T-helper 1 cell (primary cell): Measurements from ENCODE around the gene NELFB.

Source experiments
- DNase-seq, 5 donors: peaks; one replicate each; pipeline ENCODE4 v3.0.0-alpha.2; 2012 to 2020
- total RNA-seq, 4 donors: gene quantifications; one replicate each; lab custom pipeline; 2026; lab: John Stamatoyannopoulos, UW

Gene NELFB
- 38.0 to 44.0 (median 38.6) reads per million in 4 donors for total RNA-seq

- DNase-seq = peak; percentile 90 to 97 (median 93)
These were observed at the start of gene NELFB for GRCh38 chr9:137254624-137255447. NELFB (plus strand) TSS chr9:137255327.

DNA sequence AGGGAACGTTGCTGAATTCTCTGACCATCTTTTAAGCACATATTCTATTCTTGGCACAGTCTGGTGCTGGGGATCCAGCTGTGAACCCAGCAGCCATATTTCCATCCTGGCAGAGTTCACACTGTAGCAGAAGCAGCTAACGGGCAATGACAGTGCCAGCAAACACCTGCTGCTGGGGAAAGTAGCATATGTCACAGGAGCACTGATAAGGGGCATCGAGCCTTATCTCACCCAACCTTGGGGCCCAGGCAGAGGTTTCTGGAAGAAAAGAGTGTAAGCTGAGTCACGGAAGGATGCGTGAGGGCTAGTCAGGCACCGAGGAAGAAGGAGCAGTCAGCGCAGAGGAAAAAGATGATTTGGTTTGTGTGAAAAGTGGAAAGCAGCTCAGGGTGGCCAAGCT, 48.5 kb upstream of the NELFB start:
- DNase-seq = no peak

DNA sequence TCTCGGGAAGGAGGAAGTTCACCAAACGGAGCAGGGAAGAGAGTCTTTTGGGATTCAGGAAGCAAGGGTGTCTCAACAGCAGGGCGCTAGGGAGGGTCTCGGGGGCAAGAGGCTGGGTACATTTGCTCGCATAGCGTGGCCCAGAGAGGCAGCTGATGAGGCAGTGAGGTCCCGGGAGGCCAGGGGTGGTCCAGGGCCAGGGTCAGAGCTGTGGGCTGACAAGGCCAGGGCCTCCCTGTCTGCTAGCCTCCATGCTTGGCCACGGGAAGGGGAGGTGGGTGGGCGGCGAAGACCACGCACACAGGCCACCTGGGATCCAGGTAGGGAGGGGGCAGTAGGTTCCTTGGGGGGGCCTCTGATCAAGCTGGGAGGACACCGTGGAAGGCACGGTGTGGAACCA, 43.6 kb upstream of the NELFB start:
- no peak for DNase-seq

DNA sequence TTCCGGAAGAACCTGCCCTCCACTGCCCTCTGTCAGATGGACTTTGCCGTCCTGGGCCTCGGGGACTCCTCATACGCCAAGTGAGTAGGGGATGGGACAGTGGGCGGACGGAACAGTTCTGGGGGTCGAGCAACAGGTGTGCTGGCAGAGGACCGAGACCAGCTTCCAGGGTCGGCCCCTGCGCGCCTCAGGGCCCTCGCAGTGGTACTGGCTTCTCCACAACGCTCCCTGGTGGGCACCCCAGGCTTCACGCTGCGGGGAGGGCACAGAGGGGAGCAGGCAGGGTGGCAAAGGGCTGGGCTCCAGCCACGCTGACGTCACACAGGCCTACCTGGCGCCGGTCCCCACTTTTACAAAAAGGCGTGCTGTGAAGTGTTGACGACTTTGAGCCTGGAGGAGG, 42.6 kb upstream of the NELFB start:
- no peak for DNase-seq

DNA sequence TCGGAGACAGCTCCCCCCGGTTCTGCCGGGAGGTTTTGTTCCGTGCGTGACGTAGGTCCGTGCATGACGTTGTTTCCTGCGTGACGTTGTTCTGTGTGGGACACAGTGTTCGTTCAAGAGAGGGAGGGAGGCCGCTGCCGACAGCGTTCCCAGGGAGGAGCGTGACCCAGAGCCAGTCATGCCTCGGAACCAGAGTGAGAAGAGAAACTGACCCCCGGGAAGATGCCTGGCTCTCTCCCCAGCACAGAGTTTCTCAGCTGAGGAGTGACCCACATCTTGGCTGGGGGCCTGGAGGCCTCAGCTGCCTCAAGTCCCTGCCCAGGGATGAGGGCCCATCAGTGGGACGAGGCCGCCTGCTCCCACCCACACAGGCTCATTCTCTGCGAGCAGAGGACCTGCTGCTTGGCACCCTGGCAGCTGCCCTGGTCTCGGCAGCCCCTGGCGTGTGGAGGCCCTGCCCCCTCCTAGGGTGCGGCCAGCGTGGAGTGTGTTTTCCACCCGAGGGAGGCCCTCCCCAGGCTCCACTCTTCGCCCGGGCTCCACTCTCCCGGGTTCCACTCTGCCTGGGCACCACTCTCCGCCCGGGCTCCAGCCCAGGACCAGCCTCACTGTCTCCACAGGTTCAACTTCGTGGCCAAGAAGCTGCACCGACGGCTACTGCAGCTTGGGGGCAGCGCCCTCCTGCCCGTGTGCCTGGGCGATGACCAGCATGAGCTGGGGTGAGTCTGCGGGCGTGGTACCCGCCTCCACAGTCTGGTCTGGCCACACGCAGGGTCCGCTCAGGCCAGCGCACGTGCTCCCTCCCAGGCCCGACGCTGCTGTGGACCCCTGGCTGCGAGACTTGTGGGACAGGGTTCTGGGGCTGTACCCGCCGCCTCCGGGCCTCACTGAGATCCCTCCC, 41.7 kb upstream of the NELFB start:
- DNase-seq = no peak

GRCh38 chr9:137214620-137215019, 40.5 kb upstream of the NELFB start:
- no peak for DNase-seq

- DNase-seq = no peak
These were observed 39.7 kb upstream of the NELFB start for GRCh38 chr9:137215196-137215986.

GRCh38 chr9:137216188-137216965, 38.8 kb upstream of the NELFB start:
- DNase-seq = no peak

- no peak for DNase-seq
These were observed 37.6 kb upstream of the NELFB start for GRCh38 chr9:137217276-137218211.

DNA sequence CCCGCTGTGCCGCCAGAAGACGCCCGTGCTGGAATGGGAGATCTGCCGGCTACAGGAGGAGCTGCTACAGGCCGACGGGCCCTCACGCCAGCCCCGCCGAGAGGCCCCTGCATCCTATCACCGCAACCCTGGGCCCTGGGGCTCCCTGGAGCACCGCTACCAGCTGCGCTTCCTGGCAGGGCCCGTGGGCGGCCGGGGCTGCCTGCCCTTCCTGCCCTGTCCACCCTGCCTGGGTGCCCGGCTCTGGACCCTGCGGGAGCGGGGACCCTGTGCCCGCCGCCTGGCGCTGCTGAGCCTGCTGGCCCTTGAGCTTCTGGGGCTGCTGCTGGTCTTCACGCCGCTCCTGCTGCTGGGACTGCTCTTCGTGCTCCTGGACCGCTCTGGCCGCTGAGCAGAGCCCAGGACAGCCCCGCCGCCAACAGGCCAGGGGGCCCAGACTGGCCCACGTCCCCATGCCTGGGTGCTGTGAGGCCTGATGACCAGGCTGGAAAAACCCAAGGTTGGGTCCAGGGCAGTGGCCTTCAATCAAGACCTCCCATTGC, 36.8 kb upstream of the NELFB start:
- DNase-seq = no peak

DNA sequence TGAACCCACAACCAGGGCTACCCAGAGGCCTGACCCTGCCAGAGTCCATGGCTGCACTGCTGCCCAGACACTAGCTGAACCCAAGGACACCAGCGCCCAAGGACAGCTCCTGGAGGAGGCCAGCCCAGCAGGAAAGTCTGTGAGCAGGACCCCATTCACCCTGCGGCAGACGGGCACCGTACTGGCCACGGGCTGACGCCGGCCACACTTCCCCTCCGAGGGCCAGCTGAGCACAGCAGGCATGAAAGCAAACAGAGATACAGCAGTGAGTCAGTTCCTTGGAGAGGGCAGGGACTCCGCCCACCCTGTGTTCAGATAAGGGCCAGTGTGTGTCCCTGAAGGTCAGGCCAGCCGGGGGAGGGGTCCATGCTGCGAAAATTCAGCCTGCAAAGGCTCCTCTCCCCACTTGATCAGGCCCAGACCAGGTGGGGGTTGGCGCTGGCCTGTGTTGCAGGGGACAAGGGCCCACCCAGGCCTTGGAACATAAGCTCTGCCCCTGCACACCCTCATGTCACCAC, 36.3 kb upstream of the NELFB start:
- DNase-seq = no peak

DNA sequence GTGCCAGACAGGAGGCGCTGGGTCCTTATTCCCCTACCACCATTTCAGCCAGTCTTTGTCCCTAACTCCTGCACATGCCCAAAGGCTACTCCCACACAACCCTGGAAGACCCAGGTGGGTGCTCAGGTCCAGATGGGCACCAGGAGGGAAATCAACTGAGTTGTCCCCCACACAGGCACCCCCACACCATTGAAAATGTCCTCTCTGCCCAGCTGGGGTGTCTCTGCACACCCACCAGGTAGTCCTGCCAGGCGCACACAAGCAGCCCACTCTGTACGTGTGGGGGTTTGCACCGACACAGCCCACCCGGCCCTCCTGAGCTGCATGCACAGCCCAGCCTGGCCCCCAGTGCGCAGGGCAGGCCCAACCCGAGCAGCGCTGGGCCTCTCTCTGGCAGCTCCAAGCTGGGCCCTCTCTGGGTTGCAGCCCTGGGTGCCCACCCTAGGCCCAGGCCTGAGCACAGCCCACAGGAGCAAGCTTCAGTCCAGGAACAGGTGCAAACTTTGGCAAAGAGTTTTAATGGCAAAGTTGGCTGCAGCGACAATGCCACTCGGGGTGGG, 35.3 kb upstream of the NELFB start:
- no peak for DNase-seq

DNA sequence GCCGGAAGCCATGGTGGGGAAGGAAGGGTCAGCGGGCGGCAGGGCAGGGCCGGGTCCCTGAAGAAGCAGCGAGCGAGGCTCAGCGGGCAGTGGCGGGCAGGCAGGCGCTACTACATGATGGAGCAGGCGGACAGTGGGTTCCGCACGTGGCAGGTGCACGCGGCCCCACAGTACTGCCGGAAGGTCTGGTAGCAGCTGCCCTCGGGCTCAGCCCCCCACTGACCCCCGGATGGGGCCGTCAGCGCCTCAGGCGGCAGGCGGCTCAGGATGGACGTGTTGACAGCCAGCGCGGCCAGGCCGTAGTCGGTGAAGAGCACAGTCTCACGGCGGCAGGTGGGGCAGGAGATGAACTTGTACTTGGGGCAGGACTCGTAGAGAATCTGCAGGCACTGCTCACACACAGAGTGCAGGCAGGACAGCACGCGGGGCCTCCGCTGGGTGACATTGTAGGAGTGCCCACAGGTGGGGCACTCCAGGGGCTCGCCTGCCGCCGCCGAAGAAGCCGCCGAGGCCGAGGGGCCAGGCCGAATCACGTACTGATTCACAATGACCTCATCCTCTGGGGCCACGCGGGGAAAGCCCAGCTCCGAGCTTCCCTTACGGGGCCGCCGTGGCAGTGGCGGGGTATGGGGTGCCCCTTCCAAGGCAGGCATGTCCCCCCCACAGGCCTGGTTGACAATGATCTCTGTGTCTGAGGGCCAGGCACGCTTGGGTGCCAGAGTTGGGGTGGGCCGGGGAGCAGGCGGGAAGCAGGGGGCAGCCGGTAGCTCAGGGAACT, 34.6 kb upstream of the NELFB start:
- DNase-seq = no peak

DNA sequence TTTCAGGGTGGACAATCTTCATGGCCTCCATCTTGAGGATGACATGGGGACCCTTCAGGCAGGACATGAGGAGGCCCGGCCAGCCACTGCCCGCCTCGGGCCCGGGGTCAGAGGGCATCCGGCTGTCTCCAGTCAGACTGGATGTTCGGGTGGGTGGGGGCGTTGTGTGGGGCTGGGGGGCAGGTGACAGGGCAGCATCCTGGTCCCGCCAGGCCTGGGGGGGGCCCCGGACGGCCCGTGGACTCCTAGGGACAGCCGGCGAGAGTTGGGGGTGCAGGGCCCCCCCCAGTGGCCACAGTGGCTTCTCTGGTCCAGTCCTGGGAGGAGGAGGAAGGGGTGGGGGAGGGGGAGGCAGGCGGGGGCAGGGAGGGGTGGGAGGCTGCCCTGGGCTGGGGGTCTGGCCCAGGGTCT, 34.0 kb upstream of the NELFB start:
- no peak for DNase-seq

DNA sequence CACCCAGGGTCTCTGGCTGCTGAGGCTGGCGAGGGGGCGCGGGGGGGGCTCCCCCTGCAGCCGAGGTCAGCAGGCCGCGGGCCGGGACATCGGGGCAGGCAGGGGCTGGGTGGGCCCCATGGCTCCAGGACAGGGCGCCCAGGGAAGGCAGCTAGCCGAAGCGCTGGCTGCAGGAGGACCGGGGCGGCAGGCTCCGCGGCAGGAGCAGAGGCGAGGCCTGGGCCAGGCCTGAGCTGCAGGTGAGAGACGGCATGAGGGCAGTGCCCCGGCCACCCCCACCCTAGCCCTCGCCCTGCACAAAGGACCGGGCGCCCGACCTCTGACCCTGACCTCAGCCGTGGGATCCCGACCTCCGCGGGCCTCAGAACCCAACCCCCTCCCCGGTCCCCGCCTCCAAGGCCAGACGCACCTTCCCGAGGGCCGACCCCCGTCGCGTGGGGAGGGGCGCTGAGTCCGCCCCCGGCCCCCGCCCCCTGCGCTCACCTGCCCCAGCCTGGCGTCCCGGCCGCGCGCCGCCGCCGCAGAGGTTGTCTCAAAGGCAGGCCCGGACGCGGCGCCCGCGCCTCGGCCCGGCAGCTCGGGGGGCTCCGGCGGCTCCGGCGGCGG, 33.5 kb upstream of the NELFB start:
- DNase-seq = no peak

- no peak for DNase-seq
These were observed 32.7 kb upstream of the NELFB start, which contains the start of gene RNF208 for GRCh38 chr9:137222190-137223077. RNF208 (minus strand) TSS chr9:137222240; CDS start chr9:137221212, 1,028 bp downstream.
